Globus pallidus (tissue), 1 donor: Measurements from ENCODE around the gene SLC12A7.

Experiments used
- DNase-seq: peaks from one replicate; pipeline ENCODE4 v3.0.0-alpha.2; 2015; ENCODE audit warnings: low spot score

The SLC12A7 gene

DNA sequence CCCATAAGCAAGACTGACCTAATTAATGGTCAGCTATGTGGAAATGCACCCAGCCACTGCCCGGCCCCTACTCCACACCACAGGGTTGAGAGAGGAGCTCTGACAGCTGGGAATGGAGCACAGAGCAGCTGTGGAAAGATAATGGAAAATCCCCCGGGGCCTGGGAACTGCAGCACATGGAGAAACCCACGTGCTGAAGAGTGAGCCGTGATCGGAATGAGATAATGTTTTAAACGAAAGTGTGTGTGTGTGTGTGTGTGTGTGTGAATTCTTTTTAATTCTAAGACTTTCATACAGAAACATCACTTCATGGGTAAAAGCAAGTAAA, 13.1 kb upstream of the SLC12A7 start:
- DNase-seq: no peak

- no peak for DNase-seq
Measured at GRCh38 chr5:1124205-1125029, 12.6 kb upstream of the SLC12A7 start.

GRCh38 chr5:1123418-1124147, 11.7 kb upstream of the SLC12A7 start:
- no peak for DNase-seq

- no peak for DNase-seq
Measured at GRCh38 chr5:1122511-1123294, 10.8 kb upstream of the SLC12A7 start.

DNA sequence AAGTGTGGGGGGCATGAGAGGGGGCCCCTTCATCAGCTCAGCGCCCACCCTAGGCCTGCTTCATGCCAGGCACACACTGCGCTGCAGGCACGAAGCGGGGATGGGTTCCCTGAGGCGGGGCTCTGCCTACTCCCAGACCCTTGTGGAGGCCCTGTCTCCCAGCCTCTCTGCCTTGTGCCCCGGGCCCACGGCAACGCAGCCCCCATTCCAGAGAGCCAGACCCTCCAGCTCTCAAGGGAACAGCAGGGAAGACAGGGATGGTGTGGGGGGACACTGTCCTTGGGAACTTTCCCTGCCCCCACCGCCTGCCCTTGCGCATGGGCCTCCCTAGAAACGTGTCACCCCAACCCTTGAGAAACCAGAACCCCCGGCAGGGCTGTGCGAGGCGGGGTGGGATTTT, 10.0 kb upstream of the SLC12A7 start:
- DNase-seq: no peak

DNA sequence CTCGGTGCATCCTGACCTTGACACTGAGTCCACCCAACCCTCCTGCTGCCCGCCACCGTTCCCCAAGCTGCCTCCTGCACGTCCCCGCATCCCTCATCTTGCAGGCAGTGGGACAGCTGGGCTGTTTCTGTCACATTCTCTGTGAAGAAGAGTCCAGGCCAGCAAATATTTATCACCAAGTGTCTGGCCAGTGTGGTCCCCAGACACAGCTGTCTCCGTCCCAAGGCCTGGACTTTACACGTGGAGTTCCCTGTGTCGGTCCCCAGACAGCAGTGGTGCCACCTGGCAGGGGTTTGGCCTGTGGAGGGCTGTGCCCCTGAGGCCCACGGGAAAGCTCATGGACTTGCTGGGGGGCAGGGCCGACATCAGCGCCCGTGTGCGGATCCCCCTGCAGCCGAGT, 9.2 kb upstream of the SLC12A7 start:
- no peak for DNase-seq

DNA sequence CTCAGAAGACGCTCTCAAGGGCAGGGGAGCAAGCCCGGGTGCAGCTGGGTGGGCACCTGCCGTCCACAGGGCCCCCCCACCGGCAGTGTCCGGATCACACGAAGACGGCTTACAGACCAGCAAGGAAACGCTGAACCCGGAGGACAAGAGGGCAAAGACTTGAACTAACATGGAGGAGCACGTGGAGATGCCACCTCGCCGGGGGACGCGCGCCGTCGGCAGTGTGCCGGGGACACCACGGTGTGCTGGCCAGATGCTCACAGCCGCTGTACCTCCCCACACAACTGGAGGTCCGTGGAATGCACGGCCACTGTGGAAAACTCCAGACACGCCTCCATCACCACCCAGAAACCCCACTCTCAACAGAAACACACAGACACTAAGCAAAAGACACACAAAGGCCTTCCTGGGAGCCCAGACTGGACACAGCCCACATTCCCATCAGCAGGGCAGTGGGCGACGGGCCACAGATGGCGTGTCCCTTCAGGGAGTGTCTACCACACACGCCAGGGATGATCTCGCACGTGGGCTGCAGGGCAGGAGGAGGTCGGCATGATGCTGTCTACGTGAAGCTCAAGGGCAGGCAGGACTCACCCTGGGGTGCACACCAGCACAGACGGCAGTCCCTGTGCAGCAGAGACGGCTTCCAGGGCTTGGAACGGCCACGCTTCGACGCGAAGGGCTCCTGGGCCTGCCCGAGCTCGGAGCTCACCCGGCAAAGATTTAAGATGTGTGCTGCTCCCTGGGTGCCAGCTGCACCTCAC, 8.6 kb upstream of the SLC12A7 start:
- no peak for DNase-seq

DNA sequence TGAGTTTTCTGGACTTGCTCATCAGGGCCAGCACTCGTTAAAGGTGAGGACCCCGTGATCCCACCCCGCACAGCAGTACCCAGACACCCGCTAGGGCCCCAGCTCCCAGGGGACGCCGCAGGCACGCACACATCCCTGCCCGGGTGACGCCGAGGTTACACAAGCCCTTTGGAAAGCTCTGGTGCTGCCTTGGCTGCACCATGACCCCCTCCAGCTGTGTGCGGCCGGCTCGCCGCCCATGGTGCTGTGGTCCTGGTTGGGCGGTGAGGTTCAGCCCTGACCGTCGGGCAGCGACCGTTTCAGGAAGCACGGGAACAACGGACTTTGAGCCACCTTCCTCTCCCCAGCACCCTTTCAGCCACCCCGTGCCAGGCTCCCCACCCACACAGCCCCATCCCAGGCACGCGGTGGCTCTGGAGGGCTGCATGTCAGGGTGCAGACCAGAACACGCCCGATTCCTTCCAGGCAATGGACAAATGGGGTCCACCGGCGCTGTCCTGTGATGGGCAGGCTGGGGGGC, 7.5 kb upstream of the SLC12A7 start:
- no peak for DNase-seq

- no peak for DNase-seq
Measured at GRCh38 chr5:1118738-1119137, 6.9 kb upstream of the SLC12A7 start.

GRCh38 chr5:1118231-1118698, 6.4 kb upstream of the SLC12A7 start:
- DNase-seq: no peak

DNA sequence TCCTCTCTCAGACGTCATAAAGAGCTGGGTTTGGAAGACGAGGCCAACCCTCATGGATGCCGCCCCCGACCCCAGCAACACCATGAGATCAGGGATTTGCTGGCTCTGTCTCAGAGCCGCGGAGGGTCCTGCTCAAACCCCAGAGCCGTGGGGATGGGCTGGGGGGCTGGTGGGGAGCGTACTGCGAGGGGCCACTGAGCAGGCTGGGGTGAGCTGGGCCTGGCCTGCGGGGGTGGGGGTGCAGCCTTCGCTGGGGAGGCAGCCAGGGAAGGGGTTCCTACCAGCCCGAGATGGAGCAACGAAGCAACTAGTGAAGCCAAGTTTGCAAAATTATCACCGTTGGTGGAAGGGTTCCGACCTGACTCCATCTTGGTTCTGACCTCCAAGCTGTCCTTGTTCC, 5.1 kb upstream of the SLC12A7 start:
- no peak for DNase-seq

DNA sequence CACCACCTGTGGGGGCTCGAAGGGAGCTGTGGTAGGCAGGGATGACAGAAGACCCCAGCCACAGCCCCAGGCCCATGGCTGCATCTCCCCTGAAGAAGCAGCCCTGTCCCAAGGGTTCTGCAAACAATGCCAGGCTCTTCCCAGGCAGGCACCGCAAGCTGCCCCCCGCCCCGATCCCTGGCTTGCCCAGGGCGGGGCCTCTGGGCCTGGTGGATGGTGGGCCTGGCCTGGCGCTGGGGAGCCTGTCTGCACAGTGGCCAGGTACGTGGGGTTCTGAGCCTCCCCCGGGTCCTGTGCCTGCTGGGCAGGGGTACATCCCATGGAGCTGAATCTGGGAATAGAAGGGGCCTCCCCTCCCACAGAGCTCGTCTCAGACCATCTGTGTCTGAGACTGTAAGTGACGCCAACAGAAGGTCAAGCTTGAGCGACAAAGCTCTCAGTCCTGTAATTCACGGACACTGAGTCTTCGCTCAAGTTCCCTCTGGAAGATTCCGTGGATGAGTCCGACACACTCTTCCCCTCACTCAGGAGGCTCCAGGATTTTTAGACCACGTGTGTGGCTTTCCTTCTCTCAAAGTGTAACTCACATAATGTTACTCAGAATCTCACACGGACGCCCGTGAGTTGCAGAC, 4.4 kb upstream of the SLC12A7 start:
- DNase-seq: no peak

GRCh38 chr5:1115123-1115815, 3.4 kb upstream of the SLC12A7 start:
- no peak for DNase-seq

- no peak for DNase-seq
Measured at GRCh38 chr5:1113805-1114586, 2.1 kb upstream of the SLC12A7 start.

- no peak for DNase-seq
Measured at GRCh38 chr5:1113332-1113690, 1.4 kb upstream of the SLC12A7 start.

- no peak for DNase-seq
Measured at GRCh38 chr5:1112596-1113331, 901 bp upstream of the SLC12A7 start.

- DNase-seq: no peak
Measured at GRCh38 chr5:1111241-1111726, 579 bp downstream of the SLC12A7 start.

DNA sequence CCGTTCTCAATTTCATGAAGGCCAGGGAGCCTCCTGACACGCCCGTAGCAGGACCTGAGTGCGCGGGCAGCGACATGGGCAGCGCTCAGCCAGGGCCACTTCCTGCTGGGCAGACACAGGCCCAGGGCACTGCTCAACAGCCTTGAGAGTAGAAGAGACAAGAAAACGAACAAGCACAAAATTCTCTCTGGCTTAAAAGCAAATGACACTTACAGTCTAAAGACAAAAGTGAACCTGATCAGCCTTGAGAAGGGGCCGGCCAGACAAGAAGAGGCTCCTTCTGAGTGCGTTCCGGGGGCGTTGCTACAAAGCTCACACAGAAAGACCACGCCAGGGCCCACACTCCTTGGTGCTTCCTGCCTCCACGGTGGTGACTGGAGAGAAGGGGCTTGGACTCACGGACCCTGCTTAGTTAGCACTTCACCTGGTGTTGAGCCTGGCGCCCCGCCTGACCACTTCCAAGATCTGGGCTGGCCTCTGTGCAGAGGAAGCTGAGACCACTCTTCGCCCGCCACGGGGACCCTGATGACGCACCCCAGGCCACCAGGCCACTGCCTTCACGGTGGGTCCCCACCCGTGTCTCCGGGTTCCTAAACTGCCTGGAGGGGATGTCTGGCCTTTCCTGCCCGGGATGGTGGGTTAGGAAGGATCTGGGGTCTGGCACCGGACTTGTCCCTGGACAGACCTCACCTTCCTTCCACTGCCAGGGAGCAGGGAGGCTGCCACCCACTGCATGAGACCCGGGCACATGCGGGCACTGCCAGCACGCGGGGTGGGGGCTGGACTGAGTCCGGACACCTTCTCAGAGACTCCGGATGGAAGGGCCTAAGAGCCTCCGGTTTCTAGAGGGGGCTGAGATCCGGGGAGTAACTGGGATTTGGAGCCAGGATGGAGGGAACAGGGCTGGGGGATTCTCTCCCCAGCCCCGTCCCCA, 1.3 kb downstream of the SLC12A7 start:
- DNase-seq: no peak
